ENCODE results near the gene EXOC4. TPM values are rescaled to one million over a fixed set of nuclear protein-coding genes. Genes with fewer than 3 reads are reported as not detected.

EXOC4 gene
- total RNA-seq, 1 donor from 2014 or later: 99.2 TPM

DNA sequence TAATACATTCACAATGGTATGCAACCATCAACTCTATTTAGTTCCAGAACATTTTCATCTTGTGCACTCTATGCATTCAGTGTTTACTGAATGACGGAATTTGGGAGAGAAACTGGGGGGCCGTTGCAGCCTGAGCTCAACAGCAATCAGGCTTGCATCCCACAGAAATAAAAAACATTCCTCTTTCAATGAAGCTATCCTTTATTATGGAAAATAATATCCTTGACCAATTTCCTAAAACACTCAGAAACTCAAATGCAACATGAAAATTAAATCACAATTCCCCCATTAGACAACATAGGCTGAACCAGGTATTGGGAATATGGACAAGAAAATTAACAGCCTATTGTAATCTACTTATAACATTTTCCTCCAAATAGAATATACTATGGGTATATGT lies 6.3 kb upstream of the EXOC4 start:
- Histone ChIP-seq H3K9me3 (no peaks in the 10 kb centered on the region), H3K4me3 (no peak overlapping the region), H3K36me3 (no peaks in the 10 kb centered on the region), H3K27ac (no peak overlapping the region), H3K27me3 (no peaks in the 10 kb centered on the region), H3K4me1 (no peaks in the 10 kb centered on the region)
- intact Hi-C loops (cut with DNase I): no loop called here
- no peak for DNase-seq (ENCODE audit: extremely low spot score in 2 of 2)
- TF ChIP-seq POLR2A (IDR thresholded peaks at IDR 0.05) (no peak), POLR2AphosphoS5 (IDR thresholded peaks at IDR 0.05; ENCODE audit: insufficient read depth in 1 of 2, low read depth in 1 of 2) (no peak)

DNA sequence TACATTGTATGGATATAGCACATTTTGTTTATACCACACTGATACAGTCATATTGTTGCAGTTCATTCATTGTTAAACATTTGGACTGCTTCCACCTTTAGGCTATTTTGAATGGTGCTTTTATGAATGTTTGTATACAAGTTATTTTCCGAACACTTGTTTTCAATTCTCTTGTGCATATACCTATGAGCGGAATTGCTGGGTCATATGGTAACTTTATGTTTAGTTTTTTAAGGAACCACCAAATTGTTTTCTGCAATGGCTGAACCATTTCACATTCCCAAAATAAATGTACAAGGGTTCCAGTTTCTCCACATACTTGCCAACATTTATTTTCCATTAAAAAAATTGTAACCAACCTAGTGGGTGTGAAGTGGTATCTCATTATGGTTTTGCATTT lies 4.0 kb upstream of the EXOC4 start:
- intact Hi-C loops (cut with DNase I): no loop called here
- DNase-seq (ENCODE audit: extremely low spot score in 2 of 2): no peak
- Histone ChIP-seq H3K4me1 (peaks cover 5% of the 10 kb centered on the region), H3K27me3 (no peaks in the 10 kb centered on the region), H3K36me3 (no peaks in the 10 kb centered on the region), H3K4me3 (no peak overlapping the region), H3K27ac (no peak overlapping the region), H3K9me3 (no peaks in the 10 kb centered on the region)
- TF ChIP-seq, protein P1, sequence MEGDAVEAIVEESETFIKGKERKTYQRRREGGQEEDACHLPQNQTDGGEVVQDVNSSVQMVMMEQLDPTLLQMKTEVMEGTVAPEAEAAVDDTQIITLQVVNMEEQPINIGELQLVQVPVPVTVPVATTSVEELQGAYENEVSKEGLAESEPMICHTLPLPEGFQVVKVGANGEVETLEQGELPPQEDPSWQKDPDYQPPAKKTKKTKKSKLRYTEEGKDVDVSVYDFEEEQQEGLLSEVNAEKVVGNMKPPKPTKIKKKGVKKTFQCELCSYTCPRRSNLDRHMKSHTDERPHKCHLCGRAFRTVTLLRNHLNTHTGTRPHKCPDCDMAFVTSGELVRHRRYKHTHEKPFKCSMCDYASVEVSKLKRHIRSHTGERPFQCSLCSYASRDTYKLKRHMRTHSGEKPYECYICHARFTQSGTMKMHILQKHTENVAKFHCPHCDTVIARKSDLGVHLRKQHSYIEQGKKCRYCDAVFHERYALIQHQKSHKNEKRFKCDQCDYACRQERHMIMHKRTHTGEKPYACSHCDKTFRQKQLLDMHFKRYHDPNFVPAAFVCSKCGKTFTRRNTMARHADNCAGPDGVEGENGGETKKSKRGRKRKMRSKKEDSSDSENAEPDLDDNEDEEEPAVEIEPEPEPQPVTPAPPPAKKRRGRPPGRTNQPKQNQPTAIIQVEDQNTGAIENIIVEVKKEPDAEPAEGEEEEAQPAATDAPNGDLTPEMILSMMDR (IDR thresholded peaks at IDR 0.05): no peak
- TF ChIP-seq POLR2A (IDR thresholded peaks at IDR 0.05) (no peak), POLR2AphosphoS5 (IDR thresholded peaks at IDR 0.05; ENCODE audit: insufficient read depth in 1 of 2, low read depth in 1 of 2) (no peak)

- Histone ChIP-seq H3K27ac (no peak overlapping the region), H3K4me1 (peaks cover 23% of the 10 kb centered on the region), H3K27me3 (no peaks in the 10 kb centered on the region), H3K9me3 (no peaks in the 10 kb centered on the region), H3K36me3 (no peaks in the 10 kb centered on the region), H3K4me3 (peak overlapping the region; percentile 91 to 92)
- TF ChIP-seq, protein P1 (IDR thresholded peaks at IDR 0.05): no peak
- no peak for TF ChIP-seq POLR2AphosphoS5 (IDR thresholded peaks at IDR 0.05; ENCODE audit: insufficient read depth in 1 of 2, low read depth in 1 of 2)
- TF ChIP-seq POLR2A (IDR thresholded peaks at IDR 0.05): no peak
- no peak for DNase-seq (ENCODE audit: extremely low spot score in 2 of 2)
- intact Hi-C loops (cut with DNase I): no loop called here
Measured at GRCh38 chr7:133252506-133252857, 396 bp upstream of the EXOC4 start.

DNA sequence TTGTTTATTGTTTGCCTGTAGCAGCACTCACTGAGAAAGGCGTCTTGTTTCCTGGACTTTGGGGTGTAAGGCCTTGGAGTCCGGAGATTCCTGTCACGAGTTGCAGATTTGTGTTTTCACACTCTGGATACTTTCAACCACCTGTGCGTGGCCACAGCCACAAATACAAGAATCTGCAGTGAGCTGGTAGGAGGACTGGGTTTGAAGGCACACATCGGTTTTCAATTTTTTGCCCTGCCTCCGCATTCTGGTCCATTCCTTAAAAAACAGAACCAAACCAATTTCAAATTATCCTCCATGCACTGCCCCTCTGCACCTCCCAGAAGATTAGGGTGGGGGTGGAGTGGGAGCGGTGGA lies 619 bp downstream of the EXOC4 start:
- Histone ChIP-seq H3K9me3 (no peaks in the 10 kb centered on the region), H3K27ac (peak overlapping the region; percentile 89), H3K4me3 (peak overlapping the region; percentile 91 to 92), H3K36me3 (no peaks in the 10 kb centered on the region), H3K4me1 (peaks cover 23% of the 10 kb centered on the region), H3K27me3 (no peaks in the 10 kb centered on the region)
- DNase-seq (ENCODE audit: extremely low spot score in 2 of 2): no peak
- intact Hi-C loops (cut with DNase I): no loop called here
- no peak for TF ChIP-seq POLR2AphosphoS5 (IDR thresholded peaks at IDR 0.05; ENCODE audit: insufficient read depth in 1 of 2, low read depth in 1 of 2)
- TF ChIP-seq, protein P1 (IDR thresholded peaks at IDR 0.05): no peak
- TF ChIP-seq POLR2A (IDR thresholded peaks at IDR 0.05): no peak

- H3K27me3 ChIP-seq: no peaks in the 10 kb centered on the region
- H3K36me3 ChIP-seq: no peaks in the 10 kb centered on the region
- no peak for TF ChIP-seq POLR2AphosphoS5 (IDR thresholded peaks at IDR 0.05; ENCODE audit: insufficient read depth in 1 of 2, low read depth in 1 of 2)
- no peak for TF ChIP-seq POLR2A (IDR thresholded peaks at IDR 0.05)
- TF ChIP-seq, protein P1 (IDR thresholded peaks at IDR 0.05): no peak
- no peak overlapping the region for H3K4me3 ChIP-seq
- H3K9me3 ChIP-seq: no peaks in the 10 kb centered on the region
- DNase-seq (ENCODE audit: extremely low spot score in 2 of 2): no peak
- no peak overlapping the region for H3K27ac ChIP-seq
- intact Hi-C loops (cut with DNase I): no loop called here
- peaks cover 23% of the 10 kb centered on the region for H3K4me1 ChIP-seq
Measured at GRCh38 chr7:133255486-133255885, 2.6 kb downstream of the EXOC4 start.

- intact Hi-C loops (cut with DNase I): no loop called here
- Histone ChIP-seq H3K36me3 (no peaks in the 10 kb centered on the region), H3K4me3 (no peak overlapping the region), H3K27me3 (no peaks in the 10 kb centered on the region), H3K4me1 (peaks cover 23% of the 10 kb centered on the region), H3K9me3 (no peaks in the 10 kb centered on the region), H3K27ac (no peak overlapping the region)
- DNase-seq (ENCODE audit: extremely low spot score in 2 of 2): no peak
- TF ChIP-seq, protein P1 (IDR thresholded peaks at IDR 0.05): no peak
- TF ChIP-seq POLR2AphosphoS5 (IDR thresholded peaks at IDR 0.05; ENCODE audit: insufficient read depth in 1 of 2, low read depth in 1 of 2) (no peak), POLR2A (IDR thresholded peaks at IDR 0.05) (no peak)
Measured at GRCh38 chr7:133258174-133258573, 5.3 kb downstream of the EXOC4 start.

Measured in vagina (tissue), 2 donors.